ENCODE data around the gene TUBAL3.

TUBAL3 gene

GRCh38 chr10:5373891-5374611, 30.6 kb downstream of the TUBAL3 start:
- Histone ChIP-seq H3K4me3 (ENCODE audit: low read length) (no peak overlapping the region), H3K27ac (ENCODE audit: low read length) (no peak overlapping the region), H3K27me3 (ENCODE audit: control insufficient read depth, insufficient read depth, low read length) (no peaks in the 10 kb centered on the region), H3K4me1 (ENCODE audit: control insufficient read depth, low read depth, low read length) (no peaks in the 10 kb centered on the region), H3K9ac (ENCODE audit: low read length) (no peak overlapping the region), H3K9me3 (ENCODE audit: control insufficient read depth, low read depth, low read length) (peaks cover 10% of the 10 kb centered on the region), H3K36me3 (ENCODE audit: control insufficient read depth, low read depth, low read length) (no peaks in the 10 kb centered on the region)

GRCh38 chr10:5373307-5373706, 31.3 kb downstream of the TUBAL3 start:
- no peaks in the 10 kb centered on the region for H3K4me1 ChIP-seq (ENCODE audit: control insufficient read depth, low read depth, low read length)
- no peak overlapping the region for H3K4me3 ChIP-seq (ENCODE audit: low read length)
- no peaks in the 10 kb centered on the region for H3K27me3 ChIP-seq (ENCODE audit: control insufficient read depth, insufficient read depth, low read length)
- H3K27ac ChIP-seq (ENCODE audit: low read length), result no peak overlapping the region
- no peaks in the 10 kb centered on the region for H3K36me3 ChIP-seq (ENCODE audit: control insufficient read depth, low read depth, low read length)
- H3K9ac ChIP-seq (ENCODE audit: low read length), result no peak overlapping the region
- H3K9me3 ChIP-seq (ENCODE audit: control insufficient read depth, low read depth, low read length), result peaks cover 10% of the 10 kb centered on the region

- Histone ChIP-seq H3K27ac (ENCODE audit: low read length) (no peak overlapping the region), H3K36me3 (ENCODE audit: control insufficient read depth, low read depth, low read length) (no peaks in the 10 kb centered on the region), H3K4me3 (ENCODE audit: low read length) (no peak overlapping the region)
Measured at GRCh38 chr10:5370493-5371352, 33.9 kb downstream of the TUBAL3 start.

GRCh38 chr10:5369362-5370158, 35.1 kb downstream of the TUBAL3 start:
- Histone ChIP-seq H3K9ac (ENCODE audit: low read length) (no peak overlapping the region), H3K4me3 (ENCODE audit: low read length) (no peak overlapping the region), H3K27ac (ENCODE audit: low read length) (no peak overlapping the region), H3K36me3 (ENCODE audit: control insufficient read depth, low read depth, low read length) (no peaks in the 10 kb centered on the region), H3K27me3 (ENCODE audit: control insufficient read depth, insufficient read depth, low read length) (no peaks in the 10 kb centered on the region), H3K9me3 (ENCODE audit: control insufficient read depth, low read depth, low read length) (peaks cover 10% of the 10 kb centered on the region), H3K4me1 (ENCODE audit: control insufficient read depth, low read depth, low read length) (no peaks in the 10 kb centered on the region)

More at GRCh38 chr10:5370493-5371352, 33.9 kb downstream of the TUBAL3 start:
- H3K4me1 ChIP-seq (ENCODE audit: control insufficient read depth, low read depth, low read length), result no peaks in the 10 kb centered on the region
- no peak overlapping the region for H3K9ac ChIP-seq (ENCODE audit: low read length)
- no peaks in the 10 kb centered on the region for H3K27me3 ChIP-seq (ENCODE audit: control insufficient read depth, insufficient read depth, low read length)
- peaks cover 10% of the 10 kb centered on the region for H3K9me3 ChIP-seq (ENCODE audit: control insufficient read depth, low read depth, low read length)

GRCh38 chr10:5365928-5366327, 38.7 kb downstream of the TUBAL3 start:
- Histone ChIP-seq H3K27me3 (ENCODE audit: control insufficient read depth, insufficient read depth, low read length) (no peaks in the 10 kb centered on the region), H3K27ac (ENCODE audit: low read length) (no peak overlapping the region), H3K9ac (ENCODE audit: low read length) (no peak overlapping the region), H3K9me3 (ENCODE audit: control insufficient read depth, low read depth, low read length) (peaks cover 7% of the 10 kb centered on the region), H3K4me3 (ENCODE audit: low read length) (no peak overlapping the region), H3K36me3 (ENCODE audit: control insufficient read depth, low read depth, low read length) (no peaks in the 10 kb centered on the region), H3K4me1 (ENCODE audit: control insufficient read depth, low read depth, low read length) (no peaks in the 10 kb centered on the region)

- no peaks in the 10 kb centered on the region for H3K36me3 ChIP-seq (ENCODE audit: control insufficient read depth, low read depth, low read length)
- no peak within 1 kb of the TSS for H3K4me3 ChIP-seq (ENCODE audit: low read length)
- H3K27me3 ChIP-seq (ENCODE audit: control insufficient read depth, insufficient read depth, low read length), result no peaks in the 10 kb centered on the region
- no peak within 1 kb of the TSS for H3K27ac ChIP-seq (ENCODE audit: low read length)
- H3K9me3 ChIP-seq (ENCODE audit: control insufficient read depth, low read depth, low read length), result no peaks in the 10 kb centered on the region
- H3K9ac ChIP-seq (ENCODE audit: low read length), result no peak within 1 kb of the TSS
- H3K4me1 ChIP-seq (ENCODE audit: control insufficient read depth, low read depth, low read length), result no peaks in the 10 kb centered on the region
Measured at GRCh38 chr10:5364890-5365338, 39.7 kb downstream of the TUBAL3 start, which contains the start of gene UCN3. Gene UCN3, plus strand, starts transcription at chr10:5364966. Its CDS starts 8,755 bp downstream, at chr10:5373721.

- no peaks in the 10 kb centered on the region for H3K4me1 ChIP-seq (ENCODE audit: control insufficient read depth, low read depth, low read length)
- no peaks in the 10 kb centered on the region for H3K36me3 ChIP-seq (ENCODE audit: control insufficient read depth, low read depth, low read length)
- H3K27ac ChIP-seq (ENCODE audit: low read length), result no peak overlapping the region
- H3K4me3 ChIP-seq (ENCODE audit: low read length), result no peak overlapping the region
- H3K27me3 ChIP-seq (ENCODE audit: control insufficient read depth, insufficient read depth, low read length), result no peaks in the 10 kb centered on the region
- H3K9me3 ChIP-seq (ENCODE audit: control insufficient read depth, low read depth, low read length), result no peaks in the 10 kb centered on the region
- no peak overlapping the region for H3K9ac ChIP-seq (ENCODE audit: low read length)
Measured at GRCh38 chr10:5364374-5364773, 40.3 kb downstream of the TUBAL3 start.

GRCh38 chr10:5362873-5363272, 41.8 kb downstream of the TUBAL3 start:
- H3K9me3 ChIP-seq (ENCODE audit: control insufficient read depth, low read depth, low read length), result no peaks in the 10 kb centered on the region
- no peak overlapping the region for H3K27ac ChIP-seq (ENCODE audit: low read length)
- no peaks in the 10 kb centered on the region for H3K27me3 ChIP-seq (ENCODE audit: control insufficient read depth, insufficient read depth, low read length)
- no peak overlapping the region for H3K9ac ChIP-seq (ENCODE audit: low read length)
- no peaks in the 10 kb centered on the region for H3K36me3 ChIP-seq (ENCODE audit: control insufficient read depth, low read depth, low read length)
- H3K4me3 ChIP-seq (ENCODE audit: low read length), result no peak overlapping the region
- no peaks in the 10 kb centered on the region for H3K4me1 ChIP-seq (ENCODE audit: control insufficient read depth, low read depth, low read length)

- no peak overlapping the region for H3K9ac ChIP-seq (ENCODE audit: low read length)
- no peaks in the 10 kb centered on the region for H3K36me3 ChIP-seq (ENCODE audit: control insufficient read depth, low read depth, low read length)
- H3K4me1 ChIP-seq (ENCODE audit: control insufficient read depth, low read depth, low read length), result no peaks in the 10 kb centered on the region
- no peaks in the 10 kb centered on the region for H3K27me3 ChIP-seq (ENCODE audit: control insufficient read depth, insufficient read depth, low read length)
- no peak overlapping the region for H3K27ac ChIP-seq (ENCODE audit: low read length)
- no peak overlapping the region for H3K4me3 ChIP-seq (ENCODE audit: low read length)
- no peaks in the 10 kb centered on the region for H3K9me3 ChIP-seq (ENCODE audit: control insufficient read depth, low read depth, low read length)
Measured at GRCh38 chr10:5361966-5362365, 42.7 kb downstream of the TUBAL3 start.

GRCh38 chr10:5360318-5360915, 44.2 kb downstream of the TUBAL3 start:
- H3K9me3 ChIP-seq (ENCODE audit: control insufficient read depth, low read depth, low read length), result no peaks in the 10 kb centered on the region

GRCh38 chr10:5356302-5356763, 48.3 kb downstream of the TUBAL3 start:
- H3K27me3 ChIP-seq (ENCODE audit: control insufficient read depth, insufficient read depth, low read length), result no peaks in the 10 kb centered on the region
- H3K4me3 ChIP-seq (ENCODE audit: low read length), result no peak overlapping the region
- no peaks in the 10 kb centered on the region for H3K9me3 ChIP-seq (ENCODE audit: control insufficient read depth, low read depth, low read length)
- no peak overlapping the region for H3K9ac ChIP-seq (ENCODE audit: low read length)
- no peaks in the 10 kb centered on the region for H3K4me1 ChIP-seq (ENCODE audit: control insufficient read depth, low read depth, low read length)
- no peak overlapping the region for H3K27ac ChIP-seq (ENCODE audit: low read length)
- H3K36me3 ChIP-seq (ENCODE audit: control insufficient read depth, low read depth, low read length), result no peaks in the 10 kb centered on the region

More at GRCh38 chr10:5360318-5360915, 44.2 kb downstream of the TUBAL3 start:
- H3K36me3 ChIP-seq (ENCODE audit: control insufficient read depth, low read depth, low read length), result no peaks in the 10 kb centered on the region
- no peaks in the 10 kb centered on the region for H3K27me3 ChIP-seq (ENCODE audit: control insufficient read depth, insufficient read depth, low read length)
- H3K27ac ChIP-seq (ENCODE audit: low read length), result no peak overlapping the region
- no peak overlapping the region for H3K9ac ChIP-seq (ENCODE audit: low read length)
- no peak overlapping the region for H3K4me3 ChIP-seq (ENCODE audit: low read length)
- H3K4me1 ChIP-seq (ENCODE audit: control insufficient read depth, low read depth, low read length), result no peaks in the 10 kb centered on the region

Measured in iPS-18a (cell line).